ENCODE data around the gene GPR156. TPM values are rescaled to one million over a fixed set of nuclear protein-coding genes. Genes with fewer than 3 reads are reported as not detected.
"Not testable (repeated sequence)": the region's sequence is repeated elsewhere in the genome, so short reads cannot be mapped to it uniquely, and the experiment has no call there.

The GPR156 gene
- total RNA-seq, 1 donor from 2014 or later: 0.48 TPM

DNA sequence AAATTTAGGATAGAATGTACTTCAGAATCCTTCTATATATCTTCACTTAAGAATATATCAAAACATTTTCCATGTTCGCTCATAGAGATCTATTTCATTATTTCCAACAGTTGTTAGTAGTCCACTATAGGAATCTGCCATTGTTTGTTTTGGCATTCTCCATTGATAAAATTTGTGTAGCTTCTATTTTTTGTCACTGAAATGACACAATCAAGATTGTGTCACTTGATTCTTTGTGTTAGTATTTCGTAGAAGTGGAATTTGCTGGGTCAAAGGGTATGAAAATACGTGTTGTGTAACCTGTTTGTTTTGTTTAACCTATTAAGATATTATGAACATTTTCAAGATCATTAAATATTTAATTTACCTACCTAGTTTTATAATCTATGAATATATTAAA is 15.9 kb upstream of the GPR156 start:
- no peak overlapping the region for H3K27ac Mint-ChIP-seq (ENCODE audit: unreplicated experiment)

DNA sequence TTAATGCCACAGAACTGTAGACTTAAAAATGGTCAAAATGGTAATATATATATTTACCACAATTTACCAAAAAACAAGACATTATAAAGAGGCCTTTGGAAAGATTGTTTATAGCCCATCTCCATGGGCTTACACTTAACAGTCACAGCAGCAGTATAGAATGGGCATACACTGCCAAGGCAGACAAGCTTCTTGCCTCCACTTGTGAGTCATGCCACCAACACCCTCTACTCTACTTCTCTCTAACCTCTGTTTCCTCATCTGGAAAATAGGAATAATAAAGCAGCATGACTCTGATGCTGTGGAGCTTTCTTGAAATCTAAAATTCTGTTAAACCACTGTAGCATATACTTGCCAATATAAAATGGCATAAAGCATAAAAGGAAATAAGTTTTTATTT is 14.4 kb upstream of the GPR156 start:
- no peak overlapping the region for H3K27ac Mint-ChIP-seq (ENCODE audit: unreplicated experiment)
- H3K36me3 Mint-ChIP-seq (ENCODE audit: unreplicated experiment): no peaks in the 10 kb centered on the region
- TF ChIP-seq, protein P1, sequence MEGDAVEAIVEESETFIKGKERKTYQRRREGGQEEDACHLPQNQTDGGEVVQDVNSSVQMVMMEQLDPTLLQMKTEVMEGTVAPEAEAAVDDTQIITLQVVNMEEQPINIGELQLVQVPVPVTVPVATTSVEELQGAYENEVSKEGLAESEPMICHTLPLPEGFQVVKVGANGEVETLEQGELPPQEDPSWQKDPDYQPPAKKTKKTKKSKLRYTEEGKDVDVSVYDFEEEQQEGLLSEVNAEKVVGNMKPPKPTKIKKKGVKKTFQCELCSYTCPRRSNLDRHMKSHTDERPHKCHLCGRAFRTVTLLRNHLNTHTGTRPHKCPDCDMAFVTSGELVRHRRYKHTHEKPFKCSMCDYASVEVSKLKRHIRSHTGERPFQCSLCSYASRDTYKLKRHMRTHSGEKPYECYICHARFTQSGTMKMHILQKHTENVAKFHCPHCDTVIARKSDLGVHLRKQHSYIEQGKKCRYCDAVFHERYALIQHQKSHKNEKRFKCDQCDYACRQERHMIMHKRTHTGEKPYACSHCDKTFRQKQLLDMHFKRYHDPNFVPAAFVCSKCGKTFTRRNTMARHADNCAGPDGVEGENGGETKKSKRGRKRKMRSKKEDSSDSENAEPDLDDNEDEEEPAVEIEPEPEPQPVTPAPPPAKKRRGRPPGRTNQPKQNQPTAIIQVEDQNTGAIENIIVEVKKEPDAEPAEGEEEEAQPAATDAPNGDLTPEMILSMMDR (IDR thresholded peaks at IDR 0.05): no peak
- H3K4me1 Mint-ChIP-seq (ENCODE audit: unreplicated experiment): no peaks in the 10 kb centered on the region
- peaks cover 3% of the 10 kb centered on the region for H3K9me3 Mint-ChIP-seq (ENCODE audit: unreplicated experiment)
- H3K27me3 Mint-ChIP-seq (ENCODE audit: unreplicated experiment): peaks cover 17% of the 10 kb centered on the region
- no peak for DNase-seq (ENCODE audit: extremely low spot score, unreplicated experiment)
- no peak overlapping the region for H3K4me3 Mint-ChIP-seq (ENCODE audit: unreplicated experiment)

More for the DNA sequence above, 15.9 kb upstream of the GPR156 start:
- H3K4me3 Mint-ChIP-seq (ENCODE audit: unreplicated experiment): no peak overlapping the region
- no peaks in the 10 kb centered on the region for H3K36me3 Mint-ChIP-seq (ENCODE audit: unreplicated experiment)
- TF ChIP-seq, protein P1 (IDR thresholded peaks at IDR 0.05): no peak
- H3K4me1 Mint-ChIP-seq (ENCODE audit: unreplicated experiment): no peaks in the 10 kb centered on the region
- DNase-seq (ENCODE audit: extremely low spot score, unreplicated experiment): no peak
- no peaks in the 10 kb centered on the region for H3K9me3 Mint-ChIP-seq (ENCODE audit: unreplicated experiment)
- H3K27me3 Mint-ChIP-seq (ENCODE audit: unreplicated experiment): peaks cover 11% of the 10 kb centered on the region

DNA sequence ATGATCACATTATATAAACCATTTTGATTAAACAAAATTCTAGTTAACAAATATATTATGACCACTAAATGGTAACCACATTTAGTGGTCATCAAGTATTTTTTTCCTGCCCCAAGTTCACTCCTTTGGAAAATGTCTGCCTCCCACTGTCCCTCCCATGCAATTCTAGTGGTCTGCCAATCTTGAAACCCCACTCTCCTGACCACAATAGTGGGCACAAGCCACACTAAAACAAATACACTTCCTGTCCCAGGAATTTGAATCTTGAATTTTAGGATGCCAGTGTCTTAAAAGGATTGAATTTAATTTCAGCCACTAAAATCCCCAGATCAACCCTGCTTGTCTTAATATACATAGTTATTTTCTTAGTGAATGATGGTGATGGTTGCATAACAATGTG is 14.0 kb upstream of the GPR156 start:
- DNase-seq (ENCODE audit: extremely low spot score, unreplicated experiment): no peak
- H3K36me3 Mint-ChIP-seq (ENCODE audit: unreplicated experiment): no peaks in the 10 kb centered on the region
- no peaks in the 10 kb centered on the region for H3K4me1 Mint-ChIP-seq (ENCODE audit: unreplicated experiment)
- no peak overlapping the region for H3K27ac Mint-ChIP-seq (ENCODE audit: unreplicated experiment)
- no peak overlapping the region for H3K4me3 Mint-ChIP-seq (ENCODE audit: unreplicated experiment)
- H3K9me3 Mint-ChIP-seq (ENCODE audit: unreplicated experiment): peaks cover 4% of the 10 kb centered on the region
- TF ChIP-seq, protein P1 (IDR thresholded peaks at IDR 0.05): no peak
- peaks cover 17% of the 10 kb centered on the region for H3K27me3 Mint-ChIP-seq (ENCODE audit: unreplicated experiment)

DNA sequence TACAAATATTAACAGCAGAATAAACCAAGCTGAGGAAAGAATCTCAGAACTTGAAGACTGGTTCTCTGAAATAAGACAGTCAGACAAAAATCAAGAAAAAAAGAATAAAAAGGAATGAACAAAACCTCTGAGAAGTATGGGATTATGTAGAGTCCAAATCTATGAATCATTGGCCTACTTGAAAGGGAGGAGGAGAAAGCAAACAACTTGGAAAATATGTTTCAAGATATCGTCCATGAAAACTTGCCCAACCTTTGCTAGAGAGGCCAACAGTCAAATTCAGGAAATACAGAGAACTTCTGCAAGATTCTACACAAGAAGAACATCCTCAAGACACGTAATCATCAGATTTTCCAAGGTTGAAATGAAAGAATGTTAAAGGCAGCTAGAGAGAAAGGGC is 6.5 kb upstream of the GPR156 start:
- H3K36me3 Mint-ChIP-seq (ENCODE audit: unreplicated experiment); H3K4me1 Mint-ChIP-seq (ENCODE audit: unreplicated experiment); H3K27ac Mint-ChIP-seq (ENCODE audit: unreplicated experiment); H3K4me3 Mint-ChIP-seq (ENCODE audit: unreplicated experiment); DNase-seq (ENCODE audit: extremely low spot score, unreplicated experiment): not testable (repeated sequence)
- H3K27me3 Mint-ChIP-seq (ENCODE audit: unreplicated experiment): peaks cover 13% of the 10 kb centered on the region
- H3K9me3 Mint-ChIP-seq (ENCODE audit: unreplicated experiment): peaks cover 20% of the 10 kb centered on the region

DNA sequence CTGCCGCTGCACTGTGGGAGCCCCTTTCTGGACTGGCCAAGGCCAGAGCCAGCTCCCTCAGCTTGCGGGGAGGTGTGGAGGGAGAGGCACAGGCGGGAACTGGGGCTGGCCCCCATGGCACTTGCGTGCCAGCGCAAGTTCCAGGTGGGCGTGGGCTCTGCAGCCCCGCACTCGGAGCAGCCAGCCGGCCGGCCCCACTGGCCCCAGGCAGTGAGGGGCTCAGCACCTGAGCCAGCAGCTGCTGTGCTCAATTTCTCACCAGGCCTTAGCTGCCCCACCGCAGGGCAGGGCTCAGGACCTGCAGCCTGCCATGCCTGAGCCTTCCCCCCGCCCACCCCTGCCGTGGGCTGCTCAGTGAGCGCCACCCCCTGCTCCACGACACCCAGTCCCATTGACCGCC is 4.6 kb upstream of the GPR156 start:
- peaks cover 5% of the 10 kb centered on the region for H3K4me1 Mint-ChIP-seq (ENCODE audit: unreplicated experiment)
- no peak overlapping the region for H3K4me3 Mint-ChIP-seq (ENCODE audit: unreplicated experiment)
- no peaks in the 10 kb centered on the region for H3K36me3 Mint-ChIP-seq (ENCODE audit: unreplicated experiment)
- H3K9me3 Mint-ChIP-seq (ENCODE audit: unreplicated experiment): peaks cover 19% of the 10 kb centered on the region
- DNase-seq (ENCODE audit: extremely low spot score, unreplicated experiment): no peak
- H3K27me3 Mint-ChIP-seq (ENCODE audit: unreplicated experiment): peaks cover 8% of the 10 kb centered on the region
- H3K27ac Mint-ChIP-seq (ENCODE audit: unreplicated experiment): no peak overlapping the region
- TF ChIP-seq, protein P1 (IDR thresholded peaks at IDR 0.05): no peak

DNA sequence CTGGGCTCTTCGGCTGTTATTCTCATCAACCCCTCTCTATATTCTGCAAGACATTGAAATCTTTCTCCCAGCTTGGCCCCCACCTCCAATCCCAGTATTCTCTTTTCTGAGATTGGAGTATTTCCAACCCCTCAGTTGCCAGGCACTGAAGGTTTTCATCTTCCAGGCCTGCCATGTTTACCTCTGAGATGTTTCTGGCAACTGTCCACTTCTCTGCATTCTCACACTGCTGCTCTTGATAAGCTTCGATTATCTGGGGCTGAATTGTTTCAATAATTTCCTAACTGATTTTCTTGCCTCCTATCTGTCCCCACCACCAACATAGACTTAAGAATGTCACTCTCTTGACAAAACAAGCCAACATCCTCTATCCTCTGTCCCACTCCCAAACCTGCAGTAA is 1.4 kb upstream of the GPR156 start:
- Mint-ChIP-seq H3K27me3 (ENCODE audit: unreplicated experiment) (peaks cover 10% of the 10 kb centered on the region), H3K36me3 (ENCODE audit: unreplicated experiment) (no peaks in the 10 kb centered on the region), H3K4me1 (ENCODE audit: unreplicated experiment) (peaks cover 6% of the 10 kb centered on the region), H3K9me3 (ENCODE audit: unreplicated experiment) (no peaks in the 10 kb centered on the region), H3K4me3 (ENCODE audit: unreplicated experiment) (peak overlapping the region; percentile 19), H3K27ac (ENCODE audit: unreplicated experiment) (no peak overlapping the region)
- TF ChIP-seq, protein P1 (IDR thresholded peaks at IDR 0.05): no peak
- DNase-seq (ENCODE audit: extremely low spot score, unreplicated experiment): no peak

Data from osteocyte (in vitro differentiated cells).